Activated CD4-positive, CD25-positive, alpha-beta regulatory T cell treated with anti-CD3 and anti-CD28 coated beads, Interleukin-2, amount 50 U/mL, for 16 hours (primary cell): ENCODE measurements around the gene LILRA1.
"Not testable (repeated sequence)": the region's sequence is repeated elsewhere in the genome, so short reads cannot be mapped to it uniquely, and the experiment has no call there.

Experiments
- DNase-seq: peaks from one replicate; pipeline ENCODE4 v3.0.0-alpha.2; 2020; ENCODE audit warnings: low read depth, low spot score

Gene LILRA1

DNA sequence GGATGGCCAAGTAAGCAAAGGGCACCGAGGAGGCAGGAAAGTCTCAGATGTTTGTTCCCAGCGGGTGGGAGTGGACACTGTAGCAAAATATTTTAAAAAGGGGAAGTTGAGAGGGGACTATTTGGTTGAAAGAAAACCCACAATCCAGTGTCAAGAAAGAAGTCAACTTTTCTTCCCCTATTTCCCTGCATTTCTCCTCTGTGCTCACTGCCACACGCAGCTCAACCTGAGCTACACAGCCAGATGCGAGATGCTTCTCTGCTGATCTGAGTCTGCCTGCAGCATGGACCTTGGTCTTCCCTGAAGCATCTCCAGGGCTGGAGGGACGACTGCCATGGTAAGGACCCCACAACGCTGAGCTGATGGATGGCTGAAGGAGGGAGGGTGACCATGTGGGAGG is at the start of gene LILRA1:
Gene LILRA1 (plus strand): TSS at position 188 of the 400 bp plus-strand sequence. CDS start 613 bp downstream, outside the sequence.
- DNase-seq: not testable (repeated sequence)

DNA sequence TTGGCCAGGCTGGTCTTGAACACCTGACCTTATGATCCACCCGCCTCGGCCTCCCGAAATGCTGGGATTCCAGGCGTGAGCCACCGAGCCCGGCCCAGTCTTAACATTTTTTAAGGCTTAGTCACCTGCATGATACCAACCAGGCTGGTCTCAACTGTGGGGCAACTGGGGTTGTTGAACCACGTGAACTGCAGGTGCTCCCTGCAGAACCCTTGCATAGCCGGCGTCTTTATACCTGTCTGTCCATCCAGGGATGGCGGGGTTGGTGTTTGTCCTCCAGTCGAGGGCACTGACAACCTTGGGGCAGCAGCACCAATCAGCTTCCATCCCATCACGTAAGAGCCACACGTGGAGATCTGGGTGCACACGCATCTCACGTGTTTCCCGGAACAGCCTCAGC is 44.6 kb upstream of the LILRA1 start:
- no peak for DNase-seq

DNA sequence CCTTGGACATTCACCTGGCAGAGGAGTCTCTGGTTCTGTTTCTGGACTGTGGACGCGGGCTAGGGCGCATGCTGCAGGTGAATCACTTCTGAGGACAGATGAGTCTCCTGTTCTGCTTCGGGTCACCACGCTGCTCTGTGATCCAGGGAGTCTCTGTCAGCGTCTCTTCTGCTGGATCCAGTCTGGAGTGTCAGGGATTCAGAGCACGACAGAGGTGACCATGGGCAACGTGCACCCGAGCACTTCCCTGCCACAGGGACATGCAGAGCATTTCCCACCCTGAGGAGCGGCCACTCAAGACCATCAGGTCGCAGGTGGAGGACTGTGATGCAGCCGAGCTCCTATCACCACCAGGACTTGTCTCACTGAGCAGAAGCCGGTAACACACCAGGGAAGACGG is 44.2 kb upstream of the LILRA1 start:
- no peak for DNase-seq

DNA sequence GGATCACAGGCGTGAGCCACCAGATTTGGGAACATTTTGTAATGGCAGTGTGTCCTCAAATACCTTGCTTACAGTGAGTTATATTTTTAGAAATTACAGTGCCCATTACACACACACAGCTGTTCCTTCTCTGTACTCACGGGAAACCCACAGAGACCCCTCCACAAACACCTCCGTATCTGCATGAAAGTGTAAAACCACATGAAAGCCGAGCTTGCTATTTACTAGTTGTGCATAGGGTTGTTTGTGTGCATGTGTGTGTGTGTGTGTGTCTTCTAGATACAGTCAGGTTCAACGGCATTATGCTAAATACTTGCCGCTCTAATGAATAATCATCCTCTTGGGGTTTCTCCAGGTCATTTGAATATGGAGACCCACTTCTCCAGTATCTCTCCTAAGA is 42.1 kb upstream of the LILRA1 start:
- no peak for DNase-seq

DNA sequence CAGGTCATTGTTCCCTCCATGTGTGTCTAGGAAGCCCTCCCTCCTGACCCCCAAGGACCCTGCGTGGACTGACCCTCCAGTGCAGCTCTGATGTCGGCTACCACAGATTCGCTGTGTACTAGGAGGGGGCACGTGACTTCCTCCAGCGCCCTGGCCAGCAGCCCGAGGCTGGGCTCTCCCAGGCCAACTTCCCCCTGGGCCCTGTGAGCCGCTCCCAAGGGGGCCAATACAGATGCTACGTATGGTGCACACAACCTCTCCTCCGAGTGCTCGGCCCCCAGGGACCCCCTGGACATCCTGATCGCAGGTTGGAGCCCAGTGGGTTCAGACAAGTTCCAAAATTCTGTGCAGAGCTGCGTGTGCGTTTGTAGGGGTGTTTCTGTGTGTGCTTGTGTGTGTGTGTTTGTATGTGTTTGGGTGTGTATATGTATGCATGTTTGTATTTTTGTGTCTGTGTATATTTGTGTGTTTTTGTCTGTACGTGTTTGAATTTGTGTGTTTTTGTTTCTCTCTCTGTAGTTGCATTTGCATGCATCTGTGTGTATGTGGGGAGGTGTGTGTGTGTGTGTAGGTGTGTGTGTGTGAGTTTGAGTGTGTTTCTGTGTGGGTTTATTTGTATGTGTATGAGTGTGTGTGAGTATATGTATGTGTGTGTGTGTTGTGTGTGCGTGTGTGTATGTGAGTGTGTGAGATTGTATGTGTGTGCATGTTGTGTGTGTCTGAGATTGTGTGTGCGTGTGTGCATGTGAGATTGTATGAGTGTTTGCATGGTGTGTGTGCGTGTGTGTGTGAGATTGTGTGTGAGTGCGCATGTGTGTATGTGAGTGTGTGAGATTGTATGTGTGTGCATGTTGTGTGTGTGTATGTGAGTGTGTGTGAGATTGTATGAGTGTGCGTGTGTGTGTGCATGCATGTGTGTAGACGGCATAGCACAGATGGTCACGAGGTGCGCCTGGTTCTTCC is 41.2 kb upstream of the LILRA1 start:
- DNase-seq: no peak

DNA sequence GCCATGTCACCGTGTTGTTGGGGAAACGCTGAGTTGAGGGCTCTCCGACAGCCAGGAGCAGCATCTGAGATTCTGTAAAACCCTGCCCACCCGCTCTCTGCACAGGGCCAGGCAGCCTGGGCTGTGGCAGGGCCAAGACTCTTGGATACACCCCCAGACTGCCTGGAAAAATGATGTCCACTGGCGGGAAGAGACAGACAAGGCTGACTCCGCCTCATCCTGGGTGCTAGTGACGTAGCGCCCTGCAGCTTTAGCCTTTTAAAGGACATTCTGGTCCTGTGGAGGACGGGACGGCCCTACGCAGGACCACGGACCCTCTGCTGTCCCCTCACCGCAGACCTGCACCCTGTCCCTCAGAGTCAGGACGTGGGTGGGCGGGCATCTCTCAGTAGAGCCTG is 40.5 kb upstream of the LILRA1 start:
- no peak for DNase-seq

DNA sequence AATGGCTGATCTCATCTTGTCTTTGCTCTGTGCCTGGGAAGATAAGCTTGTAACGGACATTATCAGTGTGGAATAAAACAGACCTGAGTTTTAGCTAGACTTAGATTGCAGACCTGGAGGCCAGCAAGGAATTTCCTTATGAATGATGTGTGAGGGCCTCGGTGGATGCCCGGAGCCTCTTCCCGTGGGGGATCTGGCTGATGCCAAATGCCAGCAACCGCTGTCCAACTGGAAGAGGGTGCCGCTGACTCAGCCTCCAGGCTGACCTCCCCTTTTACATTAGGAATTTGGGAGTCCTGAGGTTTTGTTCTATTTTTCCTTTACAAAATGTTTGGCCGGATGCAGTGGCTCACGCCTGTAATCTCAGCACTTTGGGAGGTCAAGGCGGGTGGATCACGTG is 39.4 kb upstream of the LILRA1 start:
- no peak for DNase-seq

DNA sequence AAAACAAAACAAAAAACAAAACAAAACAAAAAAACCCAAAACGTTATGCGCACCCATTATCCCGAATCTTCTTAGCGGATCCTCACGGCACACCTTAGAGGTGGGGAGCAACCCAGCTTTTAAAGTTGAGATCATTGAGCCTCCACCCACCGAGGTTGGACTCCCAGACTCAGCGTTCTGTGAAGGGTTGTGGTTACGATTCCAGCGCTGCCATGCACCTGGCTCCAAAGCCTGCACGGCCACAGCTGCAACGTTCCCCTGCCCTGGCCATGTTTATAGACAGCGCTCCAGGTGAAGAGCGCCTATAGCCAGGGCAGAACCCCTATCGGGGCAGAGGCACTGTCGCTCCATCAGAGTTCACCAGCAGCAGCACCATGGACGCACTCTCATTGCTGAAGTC is 38.5 kb upstream of the LILRA1 start:
- no peak for DNase-seq

DNA sequence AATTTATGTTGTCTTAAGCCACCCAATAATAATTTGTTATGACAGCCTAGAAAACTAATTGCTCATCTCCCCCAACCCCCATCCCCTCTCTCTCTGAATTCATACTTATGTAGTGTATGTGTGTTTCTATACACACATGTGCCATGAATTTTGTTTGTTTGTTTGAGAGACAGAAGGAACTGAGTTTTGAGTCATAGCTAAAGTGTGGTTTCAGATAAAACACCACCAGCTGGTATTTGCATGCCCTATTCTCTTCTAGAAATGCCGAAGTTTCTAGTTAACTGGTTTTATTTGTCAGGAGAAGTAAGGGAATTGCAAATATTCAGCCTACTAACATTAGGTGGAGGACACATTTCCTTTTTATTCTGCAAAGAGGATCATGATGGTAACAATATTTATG is 37.2 kb upstream of the LILRA1 start:
- no peak for DNase-seq

DNA sequence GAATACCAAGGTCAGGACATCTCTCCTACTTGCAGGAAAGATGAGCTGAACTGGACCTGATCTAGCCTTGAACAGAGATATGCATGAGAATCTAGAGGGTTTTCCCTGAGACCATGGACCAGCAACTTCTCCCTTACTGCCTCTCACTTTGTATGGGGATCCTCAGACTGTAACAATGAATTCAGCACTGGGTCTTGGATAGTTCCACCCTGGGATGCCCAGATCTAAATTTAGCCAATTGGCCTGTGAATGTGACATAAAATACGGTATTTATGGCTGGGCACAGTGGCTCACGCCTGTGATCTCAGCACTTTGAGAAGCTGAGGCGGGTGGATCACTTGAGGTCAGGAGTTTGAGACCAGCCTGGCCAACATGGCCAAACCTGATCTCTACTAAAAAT is 35.1 kb upstream of the LILRA1 start:
- DNase-seq: no peak

DNA sequence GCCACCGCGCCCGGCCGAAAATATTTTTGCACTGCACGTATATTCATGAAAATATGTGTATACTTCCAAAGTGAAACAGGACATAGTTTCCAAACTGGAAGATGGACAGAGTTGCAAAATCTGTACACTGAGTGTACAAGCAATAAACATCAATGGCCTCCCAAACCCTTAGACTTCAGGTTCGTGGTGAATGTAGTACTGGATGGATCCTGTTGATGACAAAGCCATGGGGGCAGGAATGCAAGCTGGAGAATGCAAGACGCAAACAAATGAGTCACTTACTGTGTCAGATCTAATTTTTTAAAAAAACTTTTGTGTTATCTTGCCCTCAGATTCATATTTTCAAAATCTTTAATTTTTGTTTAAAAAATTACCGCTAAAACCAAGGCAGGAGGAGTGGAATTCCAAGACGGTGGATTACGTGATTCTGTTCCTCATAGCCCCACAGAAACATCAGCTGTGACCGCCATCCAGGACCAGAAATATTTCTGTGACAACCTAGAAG is 32.5 kb upstream of the LILRA1 start:
- no peak for DNase-seq

DNA sequence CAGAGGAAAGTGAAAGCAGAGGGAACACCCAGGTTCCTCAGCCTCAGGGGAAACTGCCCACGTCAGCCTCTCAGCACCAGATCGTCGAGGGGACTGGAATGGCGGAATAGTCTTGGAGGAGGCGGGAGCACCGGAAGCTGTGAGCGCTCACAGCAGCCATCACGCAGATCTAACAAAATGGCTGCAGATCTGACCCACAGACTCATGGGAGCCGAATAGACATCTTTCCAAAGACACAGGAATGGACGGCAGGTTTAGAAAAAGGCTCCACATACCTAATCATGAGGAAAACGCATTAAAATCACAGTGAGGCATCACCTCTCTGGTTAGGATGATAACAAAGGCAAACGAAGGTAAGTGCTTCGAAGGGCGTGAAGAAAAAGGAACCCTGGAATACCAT is 31.6 kb upstream of the LILRA1 start:
- no peak for DNase-seq

DNA sequence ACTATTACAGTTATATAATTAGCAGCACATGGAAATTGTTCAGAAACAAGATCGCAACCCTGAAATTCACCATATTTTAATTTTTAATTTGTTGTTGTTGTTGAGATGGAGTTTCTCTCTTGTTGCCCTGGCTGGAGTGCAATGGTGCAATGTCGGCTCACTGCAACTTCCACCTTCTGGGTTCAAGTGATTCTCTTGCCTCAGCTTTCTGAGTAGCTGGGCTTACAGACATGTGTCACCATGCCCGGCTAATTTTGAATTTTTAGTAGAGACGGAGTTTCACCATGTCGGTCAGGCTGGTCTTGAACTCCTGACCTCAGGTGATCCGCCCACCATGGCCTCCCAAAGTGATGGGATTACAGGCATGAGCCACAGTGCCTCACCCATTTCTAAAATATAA is 30.2 kb upstream of the LILRA1 start:
- not testable (repeated sequence) for DNase-seq

DNA sequence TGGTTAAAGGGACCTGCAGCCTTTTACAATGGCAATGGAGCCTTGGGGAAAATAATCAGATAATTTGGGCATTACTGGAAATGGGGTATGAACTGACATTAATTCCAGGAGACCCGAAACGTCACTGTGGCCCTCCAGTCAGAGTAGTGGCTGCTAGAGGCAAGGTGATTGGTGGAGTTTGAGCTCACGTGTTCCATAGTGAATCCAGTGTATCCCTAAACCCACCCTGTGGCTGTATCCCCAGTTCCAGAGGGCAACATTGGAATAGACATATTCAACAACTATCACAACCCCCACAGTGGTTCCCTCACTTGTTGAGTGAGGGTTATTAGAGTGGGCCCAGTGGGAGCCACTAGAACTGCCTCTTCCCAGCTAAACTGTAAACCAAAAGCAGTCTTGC is 23.1 kb upstream of the LILRA1 start:
- no peak for DNase-seq

DNA sequence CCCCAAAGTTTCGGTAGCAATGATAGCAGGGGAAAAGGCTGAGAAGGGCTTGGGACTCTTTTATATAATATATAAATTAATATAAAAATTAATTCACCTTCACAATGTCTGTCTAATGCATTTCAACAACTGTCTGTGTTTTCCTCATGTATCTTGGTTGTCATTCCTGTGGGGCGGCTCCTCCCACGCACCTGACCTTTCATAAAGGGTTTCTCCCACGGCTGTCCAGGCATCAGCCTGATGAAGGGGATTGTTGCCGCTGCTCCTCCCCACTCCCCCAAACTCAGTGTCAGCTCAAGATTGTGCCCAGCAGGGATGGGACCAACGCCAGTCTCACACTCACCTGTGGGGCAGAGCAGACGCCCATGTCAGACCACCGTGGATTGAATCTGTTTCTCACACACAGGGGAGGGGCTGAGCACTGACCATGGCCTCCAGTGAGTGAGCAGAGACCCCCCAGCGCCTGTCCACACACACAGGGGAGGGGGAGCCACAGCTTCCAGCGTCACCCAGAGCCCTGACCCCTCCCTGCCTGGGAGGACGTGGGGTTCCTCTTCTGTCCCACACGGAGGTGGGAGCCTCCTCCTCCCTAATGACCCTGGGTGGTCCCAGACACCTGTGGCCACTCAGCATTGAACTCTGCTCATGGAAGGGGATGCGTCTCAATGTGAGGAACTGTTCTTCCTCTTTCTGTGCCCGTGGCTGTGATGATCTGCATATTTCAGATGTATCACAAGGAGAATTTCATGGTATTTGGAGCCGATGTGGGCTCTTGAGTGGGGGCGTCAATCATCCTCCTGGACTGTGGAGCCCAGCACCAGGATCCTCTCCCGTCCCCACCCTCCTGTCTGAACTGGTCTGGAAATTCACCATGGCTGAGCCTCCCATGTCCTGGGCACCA is 21.5 kb upstream of the LILRA1 start:
- DNase-seq: not testable (repeated sequence)

DNA sequence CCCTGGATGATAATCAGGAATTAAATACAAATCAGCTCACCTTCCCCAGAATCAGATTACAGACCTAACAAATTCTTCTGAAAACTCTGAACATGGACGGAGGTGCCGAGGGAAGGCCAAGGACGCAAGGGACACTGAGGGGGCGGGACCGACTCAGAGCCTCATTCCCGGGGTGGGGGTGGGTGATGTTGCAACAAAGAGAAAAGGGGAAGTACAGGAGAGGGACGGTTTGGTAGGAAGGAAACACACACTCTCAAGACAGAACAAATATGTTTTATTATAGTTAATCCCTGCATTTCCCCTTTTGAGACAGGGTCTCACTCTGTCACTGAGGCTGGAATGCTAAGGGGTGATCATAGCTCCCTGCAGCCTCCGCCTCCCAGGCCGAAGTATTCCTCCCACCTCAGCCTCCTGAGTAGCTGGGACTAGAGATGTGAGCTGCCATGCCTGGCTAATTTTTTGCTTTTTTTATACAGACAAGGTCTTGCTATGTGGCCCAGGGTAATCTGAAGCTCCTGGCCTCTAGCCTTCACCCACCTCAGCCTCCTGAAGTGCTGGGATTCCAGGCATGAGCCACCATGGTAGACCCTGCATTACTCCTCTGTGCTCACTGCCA is 20.6 kb upstream of the LILRA1 start:
- no peak for DNase-seq

DNA sequence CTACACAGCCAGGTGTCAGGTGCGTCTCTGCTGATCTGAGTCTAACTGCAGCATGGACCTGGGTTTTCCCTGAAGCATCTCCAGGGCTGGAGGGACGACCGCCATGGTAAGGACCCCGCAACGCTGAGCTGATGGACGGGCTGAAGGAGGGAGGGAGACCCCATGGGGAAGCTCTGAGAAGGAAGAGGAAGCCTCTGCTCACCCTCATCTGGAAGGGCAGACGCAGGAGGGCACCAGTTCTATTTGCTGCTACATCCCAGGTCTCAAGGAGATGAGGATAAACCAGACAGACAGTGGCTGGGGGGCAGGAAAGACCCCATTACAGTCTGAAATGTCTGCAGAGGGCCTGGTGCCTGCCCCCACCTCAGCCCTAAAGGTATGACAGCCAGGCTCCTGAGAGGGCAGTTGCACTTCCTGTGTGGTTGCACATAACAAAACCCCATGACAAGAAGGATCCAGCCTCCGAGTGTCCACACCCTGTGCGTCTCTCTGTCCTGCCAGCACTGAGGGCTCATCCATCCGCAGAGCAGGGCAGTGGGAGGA is 20.0 kb upstream of the LILRA1 start, which contains the start of gene LILRA2:
Gene LILRA2 (plus strand): TSS at position 461 of the 543 bp plus-strand sequence. CDS start 89 bp downstream, outside the sequence.
- no peak for DNase-seq

DNA sequence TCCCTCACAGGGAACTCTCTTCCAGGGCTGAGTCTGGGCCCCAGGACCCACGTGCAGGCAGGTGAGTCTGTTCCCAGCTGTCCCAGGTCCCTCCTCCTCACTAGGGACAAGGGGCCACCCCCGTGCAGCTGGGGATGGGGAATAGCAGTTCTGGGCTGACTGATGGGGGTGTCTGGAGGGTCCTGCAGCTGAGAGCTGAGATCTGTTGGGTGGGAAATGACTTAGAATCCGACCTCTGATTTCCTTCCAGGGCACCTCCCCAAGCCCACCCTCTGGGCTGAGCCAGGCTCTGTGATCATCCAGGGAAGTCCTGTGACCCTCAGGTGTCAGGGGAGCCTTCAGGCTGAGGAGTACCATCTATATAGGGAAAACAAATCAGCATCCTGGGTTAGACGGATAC is 19.4 kb upstream of the LILRA1 start:
- no peak for DNase-seq

DNA sequence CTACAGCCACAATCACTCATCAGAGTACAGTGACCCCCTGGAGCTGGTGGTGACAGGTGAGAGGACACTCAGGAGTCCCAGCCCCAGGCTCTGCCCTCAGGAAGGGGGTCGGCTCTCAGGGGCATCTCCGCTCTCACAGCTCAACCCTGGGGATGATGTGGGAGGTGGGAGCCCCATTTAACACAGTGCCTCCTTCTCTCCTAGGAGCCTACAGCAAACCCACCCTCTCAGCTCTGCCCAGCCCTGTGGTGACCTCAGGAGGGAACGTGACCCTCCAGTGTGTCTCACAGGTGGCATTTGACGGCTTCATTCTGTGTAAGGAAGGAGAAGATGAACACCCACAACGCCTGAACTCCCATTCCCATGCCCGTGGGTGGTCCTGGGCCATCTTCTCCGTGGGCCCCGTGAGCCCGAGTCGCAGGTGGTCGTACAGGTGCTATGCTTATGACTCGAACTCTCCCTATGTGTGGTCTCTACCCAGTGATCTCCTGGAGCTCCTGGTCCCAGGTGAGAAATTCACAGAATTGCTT is 18.8 kb upstream of the LILRA1 start:
- no peak for DNase-seq

DNA sequence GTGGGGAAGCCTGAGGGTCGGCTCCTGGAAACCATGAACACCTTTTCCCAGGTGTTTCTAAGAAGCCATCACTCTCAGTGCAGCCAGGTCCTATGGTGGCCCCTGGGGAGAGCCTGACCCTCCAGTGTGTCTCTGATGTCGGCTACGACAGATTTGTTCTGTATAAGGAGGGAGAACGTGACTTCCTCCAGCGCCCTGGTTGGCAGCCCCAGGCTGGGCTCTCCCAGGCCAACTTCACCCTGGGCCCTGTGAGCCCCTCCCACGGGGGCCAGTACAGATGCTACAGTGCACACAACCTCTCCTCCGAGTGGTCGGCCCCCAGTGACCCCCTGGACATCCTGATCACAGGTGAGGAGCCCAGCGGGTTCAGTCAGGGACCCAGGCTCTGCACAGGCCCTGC is 18.2 kb upstream of the LILRA1 start:
- not testable (repeated sequence) for DNase-seq

DNA sequence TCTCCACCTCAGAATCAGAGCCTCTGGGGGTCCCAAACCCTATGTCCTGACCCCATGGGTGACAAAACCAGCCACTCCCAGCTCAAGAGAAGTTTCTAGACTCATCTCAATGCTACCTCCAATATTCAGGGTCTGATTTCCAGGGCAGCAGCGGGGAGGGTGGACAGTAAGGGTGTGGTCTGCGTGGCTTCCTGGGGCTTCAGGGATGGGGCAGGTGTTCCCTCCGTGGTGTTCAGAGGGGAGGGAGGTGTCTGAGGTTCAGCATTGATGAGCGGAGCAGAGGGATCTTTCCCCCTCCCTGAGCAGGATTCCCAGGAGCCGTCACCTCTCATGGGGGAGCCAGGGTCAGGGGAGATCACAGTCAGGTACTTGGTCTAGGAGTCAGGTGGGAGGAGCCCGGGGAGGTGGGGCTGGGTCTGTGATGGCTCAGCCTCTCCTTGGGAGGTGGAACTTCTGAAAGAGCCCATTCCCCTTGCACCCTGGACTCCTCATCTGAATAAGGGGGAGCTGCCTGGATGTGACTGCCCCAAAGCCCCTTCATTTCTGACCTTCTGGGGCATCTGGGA is 16.9 kb upstream of the LILRA1 start:
- no peak for DNase-seq
